GM19467 (cell line): ENCODE data around the gene RAP2B.
"Not testable (repeated sequence)": the region's sequence is repeated elsewhere in the genome, so short reads cannot be mapped to it uniquely, and the experiment has no call there.

Source experiments
- ATAC-seq: cut with Tn5 transposase; IDR thresholded peaks from one replicate; pipeline ENCODE4 v1.9.1; 2021; ENCODE audit warnings: mild to moderate bottlenecking, moderate library complexity; ENCODE audit not compliant: unreplicated experiment

The RAP2B gene

DNA sequence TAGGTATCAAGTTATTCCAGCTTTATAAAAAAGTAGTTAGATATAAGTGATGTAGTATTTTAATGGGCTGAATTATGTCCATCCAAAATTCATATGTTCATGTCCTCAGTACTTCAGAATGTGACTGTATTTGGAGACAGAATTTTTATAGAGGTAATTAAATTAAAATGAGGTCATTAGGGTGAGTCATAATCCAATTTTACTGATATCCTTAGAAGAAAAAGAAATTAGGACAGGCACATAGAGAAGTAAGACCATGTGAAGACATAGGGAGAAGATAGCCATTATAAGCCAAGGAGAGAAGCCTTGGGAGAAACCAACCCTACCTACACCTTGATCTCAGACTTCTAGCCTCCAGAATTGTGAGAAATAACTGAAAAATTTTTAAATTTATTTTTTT lies 30.3 kb downstream of the RAP2B start:
- no peak for ATAC-seq

DNA sequence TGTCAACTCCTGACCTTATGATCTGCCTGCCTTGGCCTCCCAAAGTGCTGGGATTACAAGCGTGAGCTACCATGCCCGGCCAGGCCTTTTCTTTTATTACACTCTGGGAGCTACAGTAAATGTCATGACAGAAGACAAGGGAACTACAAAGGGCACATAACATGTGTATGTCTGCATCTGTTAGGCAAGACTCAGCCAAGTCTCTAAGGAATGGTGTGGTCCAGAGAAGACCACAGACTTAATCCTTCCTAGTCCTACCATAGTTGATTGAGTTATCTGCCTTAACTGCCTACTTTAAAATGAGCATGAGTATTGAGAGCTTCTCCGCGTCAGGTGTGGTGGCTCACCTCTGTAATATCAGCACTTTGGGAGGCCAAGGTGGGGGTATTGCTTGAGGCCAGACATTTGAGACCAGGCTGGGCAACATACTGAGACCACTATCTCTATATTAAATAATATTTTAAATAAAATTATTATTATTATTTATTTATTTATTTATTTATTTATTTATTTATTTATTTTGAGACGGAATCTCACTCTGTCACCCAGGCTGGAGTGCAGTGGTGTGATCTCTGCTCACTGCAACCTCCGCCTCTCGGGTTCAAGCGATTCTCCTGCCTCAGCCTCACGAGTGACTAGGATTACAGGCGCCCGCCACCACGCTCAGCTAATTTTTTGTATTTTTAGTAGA lies 31.9 kb downstream of the RAP2B start:
- not testable (repeated sequence) for ATAC-seq

DNA sequence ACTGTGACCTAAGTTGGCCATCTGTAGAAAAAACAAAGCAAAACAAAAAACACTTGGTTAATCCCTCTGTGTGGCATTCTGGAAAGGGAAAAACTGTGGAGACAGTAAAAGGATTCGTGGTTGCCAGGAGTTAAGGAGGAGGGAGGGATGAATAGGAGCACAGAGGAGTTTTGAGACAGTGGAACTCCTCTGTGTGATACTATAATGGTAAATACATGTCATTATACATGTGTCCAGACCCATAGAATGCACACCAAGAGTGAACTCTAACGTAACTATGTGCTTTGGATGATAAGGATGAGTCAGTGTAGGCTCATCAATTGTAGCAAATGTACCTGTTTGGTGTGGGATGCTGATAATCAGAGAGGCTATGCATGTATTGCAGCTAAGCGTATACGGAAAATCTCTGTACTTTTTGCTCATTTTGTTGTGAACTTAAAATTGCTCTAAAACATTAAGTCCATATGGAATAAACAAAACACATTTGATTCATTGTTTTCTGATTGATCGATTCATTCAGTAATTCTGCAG lies 33.4 kb downstream of the RAP2B start:
- no peak for ATAC-seq

DNA sequence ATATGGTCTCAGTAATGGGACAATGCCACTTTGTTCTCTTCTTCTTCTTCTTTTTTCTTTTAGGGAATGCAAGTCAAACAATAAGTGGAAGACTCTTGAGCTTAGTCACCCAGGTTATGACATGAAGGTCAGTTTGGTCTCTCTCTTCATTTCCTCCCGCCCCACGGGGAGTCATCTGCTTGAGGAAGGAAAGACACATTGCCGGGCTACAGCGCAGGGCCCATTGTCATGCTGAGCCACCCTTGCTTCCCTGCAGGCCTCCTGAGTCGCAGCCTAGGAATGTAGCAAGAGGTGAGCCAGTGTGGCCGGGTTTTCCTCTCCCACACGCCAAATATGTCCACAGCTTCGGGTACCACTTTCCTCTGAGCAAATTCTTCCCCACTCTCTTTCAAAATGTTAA lies 47.6 kb downstream of the RAP2B start:
- ATAC-seq = no peak

DNA sequence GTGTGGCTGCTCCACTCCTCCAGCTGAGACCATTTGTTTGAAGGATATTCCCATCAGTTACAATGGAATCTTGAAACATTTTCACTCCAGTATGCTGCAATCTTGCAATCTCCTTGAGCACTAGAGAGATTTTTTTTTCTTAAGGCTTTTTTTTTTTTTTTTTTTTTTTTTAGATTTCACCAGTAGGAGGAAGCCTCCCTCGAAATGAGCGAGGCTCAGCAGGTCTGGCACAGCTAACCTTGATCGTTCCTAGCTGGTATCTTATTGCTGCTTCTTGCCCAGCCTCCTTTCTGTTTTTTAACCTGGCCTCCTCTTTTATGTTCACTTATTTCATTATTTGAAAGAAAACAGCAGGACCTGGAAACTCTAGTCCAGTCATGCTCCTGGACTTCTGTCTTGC lies 48.1 kb downstream of the RAP2B start:
- no peak for ATAC-seq

DNA sequence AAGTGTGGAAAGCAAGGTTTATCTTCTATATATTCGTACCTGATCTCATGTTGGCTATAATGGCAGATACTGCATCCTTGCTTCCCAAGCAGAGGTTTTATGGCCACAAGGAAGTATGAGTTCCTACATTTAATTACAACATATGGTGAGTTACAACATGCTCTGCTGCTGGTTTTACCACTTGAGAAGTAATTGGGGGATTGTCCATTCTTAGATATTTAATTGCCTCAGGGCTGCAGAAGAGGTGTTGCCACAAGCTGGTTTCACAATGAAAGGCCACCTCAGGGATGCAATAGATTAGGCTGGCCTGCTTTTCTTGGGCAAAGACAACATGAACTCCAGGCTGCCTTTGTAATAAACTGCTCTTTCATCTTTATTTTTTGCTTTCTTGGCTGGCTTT lies 48.6 kb downstream of the RAP2B start:
- no peak for ATAC-seq

DNA sequence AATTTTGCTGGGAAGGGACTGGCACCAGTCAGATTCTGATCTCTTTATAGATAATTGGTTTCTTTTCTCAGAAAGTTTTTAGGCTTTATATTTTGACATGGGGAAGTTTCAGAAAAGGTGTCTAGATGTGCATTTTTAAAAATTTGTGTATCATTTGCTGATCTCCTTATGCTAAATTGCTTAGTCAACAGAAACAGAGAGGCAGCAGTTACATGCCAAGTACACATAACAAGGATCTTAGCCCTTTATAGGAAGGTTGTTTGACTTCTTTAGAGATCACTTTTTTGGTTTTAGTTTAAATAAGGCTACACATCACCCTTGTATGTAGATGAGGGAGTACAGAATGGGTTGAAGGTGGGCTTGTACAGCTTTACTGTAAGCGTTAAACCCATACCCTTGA lies 53.5 kb downstream of the RAP2B start:
- ATAC-seq = no peak

DNA sequence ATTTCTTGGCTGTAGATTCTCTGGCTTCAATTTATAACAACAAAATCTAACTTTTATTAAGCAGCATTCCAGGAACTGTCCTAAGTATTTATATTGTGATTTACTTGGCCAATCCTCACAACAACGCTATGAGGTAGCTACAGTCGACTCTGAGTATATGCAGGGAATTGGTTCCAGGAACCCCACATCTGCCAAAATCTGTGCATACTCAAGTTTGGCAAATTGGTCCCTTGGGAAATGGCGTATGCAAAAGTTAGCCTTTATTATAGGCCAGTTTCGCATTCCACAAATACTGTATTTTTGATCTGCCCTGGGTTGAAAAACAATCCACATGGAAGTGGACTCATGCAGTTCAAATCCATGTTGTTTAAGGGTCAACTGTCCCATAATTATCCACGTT lies 53.9 kb downstream of the RAP2B start:
- ATAC-seq = no peak

DNA sequence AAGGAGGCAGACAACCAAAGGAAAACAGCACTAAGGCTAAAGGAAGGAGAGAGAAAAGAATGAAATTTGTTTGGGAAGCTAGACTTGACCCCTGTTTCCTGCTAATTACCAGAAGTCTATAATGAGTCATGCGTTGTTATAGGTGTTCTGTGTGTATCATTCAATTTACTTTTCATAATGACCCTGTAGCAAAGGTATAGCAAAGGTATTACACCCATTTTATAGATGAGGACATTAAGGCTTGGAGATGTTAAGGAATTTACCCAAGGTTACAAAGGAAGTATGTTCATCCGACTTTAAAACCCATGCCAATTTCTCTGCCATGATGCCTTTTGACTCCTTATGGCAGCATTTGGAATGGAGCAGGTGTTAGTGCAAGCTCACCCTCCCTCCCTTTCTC lies 54.9 kb downstream of the RAP2B start:
- no peak for ATAC-seq

DNA sequence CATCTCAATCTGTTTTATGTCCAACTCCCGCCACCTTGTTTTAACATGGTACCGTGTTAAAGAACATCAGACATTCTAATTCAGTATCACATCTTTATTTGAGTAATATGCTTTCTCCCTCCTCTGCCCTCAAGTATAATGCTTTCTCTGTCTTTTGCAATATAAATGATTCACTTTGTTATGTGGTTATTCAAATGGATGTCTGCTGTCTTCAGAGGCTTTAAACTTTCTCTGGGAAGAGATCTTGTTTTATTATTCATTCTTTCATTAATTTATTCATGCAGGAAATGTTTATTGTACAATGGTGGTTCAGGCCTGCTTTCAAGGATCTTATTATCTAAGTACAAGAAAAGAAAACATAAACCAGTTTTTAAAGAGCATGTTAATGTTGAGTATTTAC lies 57.1 kb downstream of the RAP2B start:
- no peak for ATAC-seq
